ENCODE results near the gene CACNB2.

GRCh38 chr10:18527687-18528086 is 387.5 kb downstream of the CACNB2 start:
- no peak for TF ChIP-seq CTCF (IDR thresholded peaks at IDR 0.05)
- TF ChIP-seq POLR2A (IDR thresholded peaks at IDR 0.05; ENCODE audit: low read depth) = no peak
- TF ChIP-seq POLR2AphosphoS5 (IDR thresholded peaks at IDR 0.05) = peak in 1 of 2 donors; percentile 45
- no peak for TF ChIP-seq EP300 (IDR thresholded peaks at IDR 0.05)

All from esophagus muscularis mucosa (tissue), 4 donors.